Esophagus (tissue), 2 donors: ENCODE measurements around the gene KRTAP10-8. TPM values are rescaled to one million over a fixed set of nuclear protein-coding genes. Genes with fewer than 3 reads are reported as not detected.
"Not testable (repeated sequence)": the region's sequence is repeated elsewhere in the genome, so short reads cannot be mapped to it uniquely, and the experiment has no call there.

Experiments
- H3K27ac ChIP-seq, 2 donors: one replicate each; pipeline ENCODE4 v1.5.1; 2013; ENCODE audit warnings: low read depth in 2 of 2, mild to moderate bottlenecking in 2 of 2, inconsistent platforms in 1 of 2, low read length in 1 of 2, moderate library complexity in 1 of 2
- H3K27me3 ChIP-seq, 2 donors: one replicate each; pipeline ENCODE4 v1.6.1; 2013; ENCODE audit warnings: low read length in 2 of 2, control low read depth in 1 of 2, mild to moderate bottlenecking in 1 of 2; ENCODE audit not compliant: insufficient read depth in 2 of 2, control insufficient read depth in 1 of 2
- H3K36me3 ChIP-seq, 2 donors: one replicate each; pipeline ENCODE4 v1.6.1; 2013; ENCODE audit warnings: low read length in 1 of 2; ENCODE audit not compliant: control insufficient read depth in 2 of 2, insufficient read depth in 2 of 2
- H3K4me1 ChIP-seq, 2 donors: one replicate each; pipeline ENCODE4 v1.6.1; 2013; ENCODE audit warnings: low read length in 1 of 2; ENCODE audit not compliant: control insufficient read depth in 2 of 2, insufficient read depth in 2 of 2
- H3K4me3 ChIP-seq, 2 donors: one replicate each; pipeline ENCODE4 v1.5.1; 2013; ENCODE audit warnings: low read length in 2 of 2, mild to moderate bottlenecking in 2 of 2, low read depth in 1 of 2, moderate library complexity in 1 of 2
- H3K9me3 ChIP-seq, 2 donors: one replicate each; pipeline ENCODE4 v1.6.1; 2013; ENCODE audit warnings: mild to moderate bottlenecking in 2 of 2, low read depth in 1 of 2, low read length in 1 of 2, moderate library complexity in 1 of 2; ENCODE audit not compliant: control insufficient read depth in 2 of 2, insufficient read depth in 1 of 2
- WGBS, 2 donors: extraction: QIAGEN DNeasy Blood & Tissue Kit; methylation state at CpG; one replicate each; pipeline ENCODE4 v1.1.7; 2013; 5-methylcytosine and 5-hydroxymethylcytosine counted together
- polyA plus RNA-seq, 2 donors: library from polyadenylated mRNA; stranded (reverse); fragments of 200-250 nt; gene quantifications; one replicate each; pipeline ENCODE4 v1.2.3, GENCODE V29; 2013
- donor health status: healthy with polysubstance abuse.
- donor health status: Bipolar disorder and iron deficiency.

The KRTAP10-8 gene
- polyA plus RNA-seq, 2 donors, result not detected

GRCh38 chr21:44579056-44579832 is 32.6 kb upstream of the KRTAP10-8 start:
- WGBS, 2 donors, result 68 to 79% methylated on average over 17 to 22 of the region's 22 CpGs
- no peaks in the 10 kb centered on the region for H3K36me3 ChIP-seq
- H3K4me1 ChIP-seq, result no peaks in the 10 kb centered on the region
- no peaks in the 10 kb centered on the region for H3K27me3 ChIP-seq
- no peak overlapping the region for H3K27ac ChIP-seq
- H3K9me3 ChIP-seq, result peaks cover 9 to 25% of the 10 kb centered on the region in 2 donors
- H3K4me3 ChIP-seq, result no peak overlapping the region

DNA sequence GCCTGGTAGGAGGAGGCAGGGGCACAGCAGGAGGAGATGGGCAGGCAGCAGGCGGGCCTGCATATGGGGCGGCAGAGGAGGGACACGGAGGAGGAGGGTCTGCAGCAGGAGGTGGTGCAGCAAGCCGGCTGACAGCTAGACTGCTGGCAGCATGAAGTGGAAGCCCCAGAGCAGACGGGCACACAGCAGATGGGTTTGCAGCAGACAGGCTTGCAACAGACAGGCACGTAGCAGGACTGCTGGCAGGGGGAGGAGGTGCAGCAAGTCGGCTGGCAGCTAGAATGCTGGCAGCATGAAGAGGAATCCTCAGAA is 32.1 kb upstream of the KRTAP10-8 start:
- Histone ChIP-seq H3K4me3 (no peak overlapping the region), H3K27ac (no peak overlapping the region), H3K27me3 (no peaks in the 10 kb centered on the region), H3K36me3 (no peaks in the 10 kb centered on the region), H3K9me3 (peaks cover 9 to 25% of the 10 kb centered on the region in 2 donors), H3K4me1 (no peaks in the 10 kb centered on the region)
- WGBS, 2 donors, result 59 to 66% methylated on average over 7 of the region's 7 CpGs

GRCh38 chr21:44580231-44580821 is 31.6 kb upstream of the KRTAP10-8 start, which contains the start of gene KRTAP10-5:
Gene KRTAP10-5, minus strand, starts transcription at chr21:44580604. Its CDS starts 26 bp downstream, at chr21:44580578.
- not testable (repeated sequence) for H3K36me3 ChIP-seq, H3K27ac ChIP-seq, H3K4me1 ChIP-seq, H3K27me3 ChIP-seq, H3K4me3 ChIP-seq
- H3K9me3 ChIP-seq, result peaks cover 9 to 25% of the 10 kb centered on the region in 2 donors
- WGBS, 2 donors, result 33 to 51% methylated on average over 18 to 19 of the region's 19 CpGs

DNA sequence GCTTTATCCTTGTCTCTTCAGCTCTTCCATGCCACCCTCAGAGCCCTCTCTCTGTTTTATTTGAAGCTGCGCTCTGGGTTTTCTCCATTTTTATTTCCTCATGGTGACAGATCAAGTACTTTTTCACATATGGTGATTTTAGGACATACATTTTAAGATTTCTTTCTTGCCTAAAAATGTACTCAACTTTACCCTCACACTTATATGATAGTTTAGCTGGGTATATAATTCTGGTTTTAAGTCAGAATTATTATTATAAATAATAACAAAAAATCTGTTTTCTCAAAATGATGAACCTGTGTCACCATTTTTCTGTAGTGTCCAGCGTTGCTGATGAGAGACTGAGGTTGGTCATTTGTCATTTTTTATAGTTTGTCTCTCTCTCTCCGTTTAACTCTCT is 30.7 kb upstream of the KRTAP10-8 start:
- Histone ChIP-seq H3K4me1 (no peaks in the 10 kb centered on the region), H3K27ac (no peak overlapping the region), H3K4me3 (no peak overlapping the region), H3K36me3 (no peaks in the 10 kb centered on the region), H3K27me3 (peaks cover 0 to 6% of the 10 kb centered on the region in 2 donors), H3K9me3 (peaks cover 9 to 24% of the 10 kb centered on the region in 2 donors)
- WGBS, 2 donors, result 83 to 92% methylated on average over 3 of the region's 3 CpGs

GRCh38 chr21:44582055-44582454 is 29.8 kb upstream of the KRTAP10-8 start:
- no peaks in the 10 kb centered on the region for H3K4me1 ChIP-seq
- no peak overlapping the region for H3K4me3 ChIP-seq
- WGBS, 2 donors, result 75% methylated on average over 15 of the region's 15 CpGs
- H3K9me3 ChIP-seq, result peaks cover 9 to 24% of the 10 kb centered on the region in 2 donors
- H3K36me3 ChIP-seq, result no peaks in the 10 kb centered on the region
- H3K27me3 ChIP-seq, result peaks cover 0 to 6% of the 10 kb centered on the region in 2 donors
- no peak overlapping the region for H3K27ac ChIP-seq

- WGBS, 2 donors, result 19 to 28% methylated on average over 11 of the region's 11 CpGs
- H3K9me3 ChIP-seq, result peaks cover 6 to 20% of the 10 kb centered on the region in 2 donors
- H3K36me3 ChIP-seq, result no peaks in the 10 kb centered on the region
- H3K27ac ChIP-seq, result no peak overlapping the region
- H3K27me3 ChIP-seq, result peaks cover 0 to 6% of the 10 kb centered on the region in 2 donors
- H3K4me1 ChIP-seq, result no peaks in the 10 kb centered on the region
- no peak overlapping the region for H3K4me3 ChIP-seq
These were observed 28.6 kb upstream of the KRTAP10-8 start for GRCh38 chr21:44583089-44583799.

DNA sequence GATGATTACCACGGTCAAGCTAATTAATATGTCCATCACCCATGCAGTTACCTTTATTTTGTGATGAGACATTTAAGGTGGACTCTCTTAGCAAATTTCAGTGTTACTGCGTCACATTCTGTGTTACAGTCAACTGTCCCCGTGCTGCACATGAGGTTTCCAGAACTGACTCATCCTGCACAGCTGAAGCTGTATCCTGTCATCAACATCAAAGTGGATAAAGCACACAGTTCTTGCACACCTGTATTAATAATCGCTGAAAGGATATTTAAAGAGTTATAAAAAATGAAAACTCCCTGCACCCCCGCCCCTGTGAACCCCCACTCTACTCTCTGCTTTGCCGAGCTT is 28.1 kb upstream of the KRTAP10-8 start:
- H3K36me3 ChIP-seq, result no peaks in the 10 kb centered on the region
- WGBS, 2 donors, result 53 to 55% methylated on average over 6 of the region's 6 CpGs
- H3K4me3 ChIP-seq, result no peak overlapping the region
- H3K4me1 ChIP-seq, result no peaks in the 10 kb centered on the region
- no peak overlapping the region for H3K27ac ChIP-seq
- H3K9me3 ChIP-seq, result peaks cover 6 to 20% of the 10 kb centered on the region in 2 donors
- peaks cover 0 to 6% of the 10 kb centered on the region in 2 donors for H3K27me3 ChIP-seq

DNA sequence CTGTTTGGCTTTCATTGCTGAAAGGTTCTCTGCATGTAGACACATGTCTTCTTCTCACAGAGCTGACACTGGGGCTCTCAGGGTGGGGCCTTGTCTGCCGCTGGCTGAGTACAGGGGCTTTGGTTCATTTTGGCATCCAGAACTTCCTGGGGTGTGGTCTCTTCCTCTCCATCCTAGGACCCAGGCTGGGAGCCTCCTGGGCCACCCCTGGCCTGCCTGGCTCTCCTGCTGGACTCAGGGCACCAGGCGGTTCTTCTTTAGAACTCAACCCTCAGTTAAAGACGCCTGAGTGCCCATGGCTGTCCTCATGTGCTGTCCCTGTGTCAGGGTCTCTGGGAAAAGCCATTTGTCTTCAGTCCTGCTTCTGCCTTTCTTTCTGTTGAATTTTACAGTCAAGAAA is 26.0 kb upstream of the KRTAP10-8 start:
- WGBS, 2 donors, result 70 to 76% methylated on average over 3 of the region's 3 CpGs
- Histone ChIP-seq H3K4me1 (no peaks in the 10 kb centered on the region), H3K9me3 (peaks cover 0 to 12% of the 10 kb centered on the region in 2 donors), H3K27ac (no peak overlapping the region), H3K27me3 (peaks cover 0 to 6% of the 10 kb centered on the region in 2 donors), H3K36me3 (no peaks in the 10 kb centered on the region), H3K4me3 (no peak overlapping the region)

DNA sequence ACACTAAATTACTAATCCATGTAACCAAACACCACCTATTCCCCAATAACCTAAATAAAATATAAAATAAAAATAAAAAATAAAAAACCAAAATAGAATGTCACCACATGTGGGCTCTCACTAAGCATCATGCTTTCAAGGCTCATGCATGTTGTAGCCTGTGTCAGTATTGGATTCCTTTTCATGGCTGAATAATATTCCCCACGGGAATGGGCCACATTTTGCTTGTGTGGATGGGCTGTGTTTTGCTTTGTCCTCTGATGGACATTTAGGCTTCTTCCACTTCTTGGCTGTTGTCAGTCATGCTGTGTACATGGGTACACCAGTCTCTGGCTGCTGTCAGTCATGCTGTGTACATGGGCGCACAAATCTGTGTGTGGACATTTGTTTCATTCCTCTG is 22.8 kb upstream of the KRTAP10-8 start:
- Histone ChIP-seq H3K27me3 (peaks cover 0 to 6% of the 10 kb centered on the region in 2 donors), H3K9me3 (peaks cover 0 to 5% of the 10 kb centered on the region in 2 donors), H3K27ac (no peak overlapping the region), H3K4me3 (no peak overlapping the region), H3K4me1 (peaks cover 0 to 9% of the 10 kb centered on the region in 2 donors), H3K36me3 (no peaks in the 10 kb centered on the region)
- WGBS, 2 donors, result 92 to 95% methylated on average over 2 of the region's 2 CpGs
